ENCODE results near the gene UTP11.

Gene UTP11

GRCh38 chr1:38039331-38040088 lies 27.0 kb downstream of the UTP11 start:
- no peak for TF ChIP-seq CTCF (IDR thresholded peaks at IDR 0.05; ENCODE audit: low read depth, low read length)
- H3K4me3 ChIP-seq (ENCODE audit: low read depth, low read length): no peak overlapping the region

GRCh38 chr1:38041936-38042834 lies 29.7 kb downstream of the UTP11 start:
- TF ChIP-seq CTCF (IDR thresholded peaks at IDR 0.05; ENCODE audit: low read depth, low read length): no peak
- H3K4me3 ChIP-seq (ENCODE audit: low read depth, low read length): no peak overlapping the region

- H3K4me3 ChIP-seq (ENCODE audit: low read depth, low read length): no peak overlapping the region
- no peak for TF ChIP-seq CTCF (IDR thresholded peaks at IDR 0.05; ENCODE audit: low read depth, low read length)
Observed at GRCh38 chr1:38043036-38043747, 30.7 kb downstream of the UTP11 start.

GRCh38 chr1:38044221-38045215 lies 32.0 kb downstream of the UTP11 start:
- peak overlapping the region; percentile 50 for H3K4me3 ChIP-seq (ENCODE audit: low read depth, low read length)
- no peak for TF ChIP-seq CTCF (IDR thresholded peaks at IDR 0.05; ENCODE audit: low read depth, low read length)

- H3K4me3 ChIP-seq (ENCODE audit: low read depth, low read length): no peak overlapping the region
- TF ChIP-seq CTCF (IDR thresholded peaks at IDR 0.05; ENCODE audit: low read depth, low read length): no peak
Observed at GRCh38 chr1:38045401-38046332, 33.1 kb downstream of the UTP11 start.
